ENCODE data around the gene BRI3BP.

GRCh38 chr12:125001636-125002035 lies 8.2 kb downstream of the BRI3BP start:
- no peak for TF ChIP-seq POLR2A (IDR thresholded peaks at IDR 0.05)
- TF ChIP-seq CTCF (IDR thresholded peaks at IDR 0.05): no peak

Measured in right lobe of liver (tissue), 4 donors.